ENCODE results near the gene ADGRB2.

ADGRB2 gene

DNA sequence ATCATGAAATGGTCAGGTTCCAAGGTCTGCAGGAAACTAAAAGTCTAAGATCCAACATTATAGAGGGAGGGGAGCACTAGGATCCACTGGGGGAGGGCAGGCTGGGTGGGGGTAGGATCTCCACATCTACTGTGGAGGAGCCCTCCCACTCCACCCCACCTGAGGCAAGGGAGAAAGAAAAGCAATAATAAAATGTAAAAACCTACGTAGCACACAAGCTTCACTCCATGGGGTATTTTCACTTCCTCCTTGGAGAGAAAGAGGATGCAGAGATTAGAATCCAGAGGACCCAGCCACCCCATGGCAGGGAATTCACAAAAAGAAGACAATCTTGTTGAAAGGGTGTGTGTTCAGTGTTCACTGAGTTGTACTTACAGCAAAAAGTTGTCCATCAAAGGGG, 37.3 kb upstream of the ADGRB2 start:
- Histone ChIP-seq H3K27ac (ENCODE audit: extremely low read depth, low read depth, low read length) (no peak overlapping the region), H3K4me1 (ENCODE audit: control insufficient read depth, insufficient read depth, low read length) (no peaks in the 10 kb centered on the region), H3K4me3 (ENCODE audit: low read depth, low read length) (no peak overlapping the region), H3K36me3 (ENCODE audit: control insufficient read depth in 2 of 2, insufficient read depth in 1 of 2, low read length in 2 of 2) (no peaks in the 10 kb centered on the region), H3K9me3 (ENCODE audit: control insufficient read depth, insufficient read depth, low read depth, low read length) (no peaks in the 10 kb centered on the region)
- ChIA-PET CTCF (no interaction called here), POLR2A (no interaction called here)
- peak; percentile 47; the same call in 1 of the 2 replicates for TF ChIP-seq EGR2 (tag by site-specific recombination; IDR thresholded peaks at IDR 0.05; ENCODE audit: low read depth)
- TF ChIP-seq ZFHX2 (tag by site-specific recombination; conservative IDR thresholded peaks at IDR 0.05), result peak; percentile 26
- TF ChIP-seq ZNF596 (tag by site-specific recombination; IDR thresholded peaks at IDR 0.05), result no peak
- TF ChIP-seq, protein P1, sequence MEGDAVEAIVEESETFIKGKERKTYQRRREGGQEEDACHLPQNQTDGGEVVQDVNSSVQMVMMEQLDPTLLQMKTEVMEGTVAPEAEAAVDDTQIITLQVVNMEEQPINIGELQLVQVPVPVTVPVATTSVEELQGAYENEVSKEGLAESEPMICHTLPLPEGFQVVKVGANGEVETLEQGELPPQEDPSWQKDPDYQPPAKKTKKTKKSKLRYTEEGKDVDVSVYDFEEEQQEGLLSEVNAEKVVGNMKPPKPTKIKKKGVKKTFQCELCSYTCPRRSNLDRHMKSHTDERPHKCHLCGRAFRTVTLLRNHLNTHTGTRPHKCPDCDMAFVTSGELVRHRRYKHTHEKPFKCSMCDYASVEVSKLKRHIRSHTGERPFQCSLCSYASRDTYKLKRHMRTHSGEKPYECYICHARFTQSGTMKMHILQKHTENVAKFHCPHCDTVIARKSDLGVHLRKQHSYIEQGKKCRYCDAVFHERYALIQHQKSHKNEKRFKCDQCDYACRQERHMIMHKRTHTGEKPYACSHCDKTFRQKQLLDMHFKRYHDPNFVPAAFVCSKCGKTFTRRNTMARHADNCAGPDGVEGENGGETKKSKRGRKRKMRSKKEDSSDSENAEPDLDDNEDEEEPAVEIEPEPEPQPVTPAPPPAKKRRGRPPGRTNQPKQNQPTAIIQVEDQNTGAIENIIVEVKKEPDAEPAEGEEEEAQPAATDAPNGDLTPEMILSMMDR (tag by site-specific recombination; IDR thresholded peaks at IDR 0.05), result no peak
- TF ChIP-seq ZNF366 (tag by site-specific recombination; conservative IDR thresholded peaks at IDR 0.05), result no peak
- peak; percentile 45 for TF ChIP-seq GLIS1 (tag by site-specific recombination; IDR thresholded peaks at IDR 0.05)

DNA sequence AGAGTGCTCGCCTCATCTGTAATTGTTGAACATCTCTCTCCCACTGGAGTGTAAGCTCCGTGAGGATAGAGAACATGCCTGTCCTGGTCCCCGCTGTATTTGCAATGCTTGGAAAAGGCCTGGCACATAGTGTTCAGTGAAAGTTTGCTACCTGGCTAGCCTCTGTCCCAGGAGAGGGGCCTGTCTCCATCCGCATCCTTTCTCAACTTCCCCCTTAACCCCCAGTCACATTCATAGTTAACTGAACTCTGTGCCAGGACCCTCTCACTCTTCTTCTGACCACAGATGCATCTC, 36.5 kb upstream of the ADGRB2 start:
- ChIA-PET CTCF (interaction anchor here (3.0 kb wide), 1 partner anchor 11 kb away, joined by 14 read pairs; no protein-coding TSS in a partner anchor), POLR2A (no interaction called here)
- H3K27ac ChIP-seq (ENCODE audit: extremely low read depth, low read depth, low read length), result no peak overlapping the region
- H3K36me3 ChIP-seq (ENCODE audit: control insufficient read depth in 2 of 2, insufficient read depth in 1 of 2, low read length in 2 of 2), result no peaks in the 10 kb centered on the region
- H3K4me3 ChIP-seq (ENCODE audit: low read depth, low read length), result no peak overlapping the region
- no peaks in the 10 kb centered on the region for H3K4me1 ChIP-seq (ENCODE audit: control insufficient read depth, insufficient read depth, low read length)
- no peaks in the 10 kb centered on the region for H3K9me3 ChIP-seq (ENCODE audit: control insufficient read depth, insufficient read depth, low read depth, low read length)
- TF ChIP-seq ZBTB48 (tag by site-specific recombination; IDR thresholded peaks at IDR 0.05) (no peak), KLF8 (tag by site-specific recombination; IDR thresholded peaks at IDR 0.05) (no peak), ZNF561 (tag by site-specific recombination; IDR thresholded peaks at IDR 0.05; ENCODE audit: borderline replicate concordance) (no peak), ZNF623 (tag by site-specific recombination; IDR thresholded peaks at IDR 0.05) (no peak), KLF10 (tag by site-specific recombination; IDR thresholded peaks at IDR 0.05) (no peak), ZNF239 (tag by site-specific recombination; IDR thresholded peaks at IDR 0.05) (no peak), PRDM1 (tag by site-specific recombination; IDR thresholded peaks at IDR 0.05) (no peak), ZNF521 (tag by site-specific recombination; IDR thresholded peaks at IDR 0.05) (no peak), ZNF658 (tag by site-specific recombination; IDR thresholded peaks at IDR 0.05) (no peak), ZNF274 (IDR thresholded peaks at IDR 0.05; ENCODE audit: low read length) (no peak), ZNF274 (tag by site-specific recombination; IDR thresholded peaks at IDR 0.05; ENCODE audit: borderline replicate concordance) (no peak), HOXC10 (CRISPR knock-in tag; IDR thresholded peaks at IDR 0.05) (no peak), OSR2 (tag by site-specific recombination; IDR thresholded peaks at IDR 0.05) (no peak), ZFP41 (tag by site-specific recombination; IDR thresholded peaks at IDR 0.05; ENCODE audit: borderline replicate concordance) (no peak), ZNF157 (tag by site-specific recombination; IDR thresholded peaks at IDR 0.05) (no peak), ZNF791 (tag by site-specific recombination; IDR thresholded peaks at IDR 0.05) (no peak), SP7 (tag by site-specific recombination; IDR thresholded peaks at IDR 0.05) (no peak), ZNF670 (tag by site-specific recombination; IDR thresholded peaks at IDR 0.05; ENCODE audit: low read depth) (no peak)
- TF ChIP-seq, protein P2, sequence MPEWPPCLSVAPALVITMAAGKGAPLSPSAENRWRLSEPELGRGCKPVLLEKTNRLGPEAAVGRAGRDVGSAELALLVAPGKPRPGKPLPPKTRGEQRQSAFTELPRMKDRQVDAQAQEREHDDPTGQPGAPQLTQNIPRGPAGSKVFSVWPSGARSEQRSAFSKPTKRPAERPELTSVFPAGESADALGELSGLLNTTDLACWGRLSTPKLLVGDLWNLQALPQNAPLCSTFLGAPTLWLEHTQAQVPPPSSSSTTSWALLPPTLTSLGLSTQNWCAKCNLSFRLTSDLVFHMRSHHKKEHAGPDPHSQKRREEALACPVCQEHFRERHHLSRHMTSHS (tag by site-specific recombination; IDR thresholded peaks at IDR 0.05), result no peak
